GM18858 (cell line): ENCODE measurements around the gene GPR35.
"Not testable (repeated sequence)": the region's sequence is repeated elsewhere in the genome, so short reads cannot be mapped to it uniquely, and the experiment has no call there.

Experiments used
- ATAC-seq: cut with Tn5 transposase; IDR thresholded peaks from one replicate; pipeline ENCODE4 v1.9.1; 2021; ENCODE audit not compliant: unreplicated experiment

Gene GPR35

GRCh38 chr2:240601831-240602160, 23.5 kb upstream of the GPR35 start:
- no peak for ATAC-seq

DNA sequence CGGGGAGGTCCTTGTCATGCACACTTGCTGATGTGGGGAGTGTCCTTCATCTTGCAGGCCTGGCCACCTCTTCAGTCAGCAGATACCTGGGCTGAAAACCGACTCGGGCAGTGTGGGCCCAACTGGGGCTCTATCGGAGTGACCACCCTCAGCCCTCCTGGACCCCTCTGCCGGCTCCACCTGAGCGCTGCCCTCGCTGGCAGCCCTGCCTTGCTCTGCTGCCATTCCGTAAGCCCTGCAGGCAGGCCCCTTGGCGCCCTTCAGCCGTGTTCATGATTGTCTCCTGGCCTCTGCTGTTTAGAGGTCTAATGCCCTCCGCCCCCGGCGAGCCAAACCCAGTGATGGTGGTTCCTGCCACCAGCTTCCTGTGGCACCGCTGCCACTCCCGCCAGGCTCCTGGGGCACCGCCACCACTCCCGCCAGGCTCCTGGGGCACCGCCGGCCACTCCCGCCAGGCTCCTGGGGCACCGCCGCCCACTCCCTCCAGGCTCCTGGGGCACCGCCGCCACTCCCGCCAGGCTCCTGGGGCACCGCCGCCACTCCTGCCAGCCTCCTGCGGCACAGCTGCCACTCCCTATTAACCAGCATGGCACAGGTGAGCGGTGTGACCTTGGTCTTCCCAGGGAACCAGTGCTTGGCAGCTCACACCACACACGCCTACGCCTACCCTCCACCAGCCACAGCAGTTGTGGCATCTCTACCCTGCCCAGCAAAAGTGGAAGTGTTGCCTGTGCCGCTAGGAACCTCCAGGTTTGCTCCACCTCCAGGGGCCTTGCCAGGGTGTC, 22.8 kb upstream of the GPR35 start:
- no peak for ATAC-seq

DNA sequence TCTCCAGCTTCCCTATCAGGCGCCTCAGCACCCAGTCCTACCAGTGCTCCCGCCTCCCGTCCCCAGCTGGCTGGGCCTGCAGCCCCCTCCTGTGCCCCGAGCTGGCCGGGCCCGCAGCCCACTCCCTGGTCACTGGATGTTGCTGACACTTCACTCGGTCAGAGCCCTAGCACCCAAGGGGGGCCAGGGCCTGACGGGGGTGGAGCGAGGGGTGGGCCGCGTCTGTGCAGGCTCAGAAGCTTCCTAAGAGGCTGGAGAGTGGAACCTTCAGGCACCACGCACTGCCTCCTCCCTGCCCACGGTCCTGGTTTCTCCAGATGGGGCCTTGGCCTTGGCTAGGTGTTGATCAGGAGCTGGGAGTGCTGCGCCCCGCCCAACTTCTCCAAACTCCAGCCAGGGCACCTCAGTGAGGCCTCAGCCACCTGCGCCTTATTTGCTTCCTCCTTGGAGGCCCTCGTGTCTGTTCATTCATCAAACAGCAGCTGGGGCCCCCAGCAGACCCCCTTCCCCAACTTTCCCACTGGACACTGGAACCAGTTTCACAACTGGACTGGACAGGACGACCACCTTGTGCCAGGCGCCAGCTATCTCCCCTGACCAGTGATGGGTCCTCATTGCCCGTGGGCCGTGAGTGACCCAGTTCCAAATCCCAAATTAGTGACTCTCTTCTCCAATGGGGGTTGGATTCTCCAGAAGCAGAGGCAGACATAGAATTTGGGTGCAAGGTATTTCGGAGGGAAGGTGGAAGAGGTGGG, 22.0 kb upstream of the GPR35 start:
- ATAC-seq, result no peak

DNA sequence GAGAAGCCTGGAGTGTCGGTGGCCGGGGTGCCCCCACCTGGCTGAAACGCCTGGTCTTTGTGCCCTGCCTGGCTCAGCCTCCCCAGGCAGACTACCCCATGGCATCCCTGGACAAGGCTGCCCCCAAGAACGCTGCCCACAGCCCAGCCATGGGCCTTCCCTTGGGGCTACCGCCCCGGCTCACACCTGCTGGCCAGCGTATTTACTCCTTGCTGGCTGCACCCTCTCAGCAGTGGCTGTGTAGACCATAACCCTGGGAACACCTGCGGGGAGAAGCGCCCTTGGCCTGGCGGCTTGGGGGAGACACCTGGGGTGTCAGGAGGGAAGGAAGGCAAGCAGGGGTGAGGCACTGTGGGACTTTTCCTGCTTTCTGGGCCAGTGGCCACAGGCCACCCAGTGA, 21.4 kb upstream of the GPR35 start:
- no peak for ATAC-seq

DNA sequence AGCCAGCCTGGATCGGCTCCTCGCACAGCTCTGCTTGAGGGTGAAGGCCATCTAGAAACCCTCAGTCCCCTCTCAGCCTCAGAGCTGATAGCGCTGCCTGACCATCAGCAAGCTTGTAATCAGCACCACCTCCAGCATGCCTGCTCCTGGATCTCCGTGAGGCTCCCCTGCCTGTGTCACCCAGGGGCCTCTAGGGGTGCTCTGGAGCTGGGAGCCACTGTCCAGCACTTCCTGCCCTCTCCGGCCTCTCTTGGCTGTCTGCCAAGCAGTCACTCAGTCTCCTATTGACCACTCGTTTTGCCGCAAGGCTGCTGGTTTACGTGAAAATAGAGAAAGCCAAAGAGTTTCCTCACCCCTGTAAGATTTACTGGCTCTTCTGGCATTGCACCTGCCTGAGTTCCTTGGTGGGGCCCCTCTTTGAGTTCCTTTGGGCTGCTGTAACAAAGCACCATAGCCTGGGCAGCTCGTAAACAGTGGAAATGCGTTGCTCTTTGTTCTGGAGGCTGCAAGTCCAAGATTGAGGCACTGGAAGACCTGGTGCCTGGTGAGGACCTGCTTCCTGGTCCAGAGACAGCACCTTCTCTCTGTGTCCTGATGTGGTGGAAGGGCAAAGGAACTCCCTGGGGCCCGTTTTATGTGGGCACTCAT, 20.9 kb upstream of the GPR35 start:
- no peak for ATAC-seq

DNA sequence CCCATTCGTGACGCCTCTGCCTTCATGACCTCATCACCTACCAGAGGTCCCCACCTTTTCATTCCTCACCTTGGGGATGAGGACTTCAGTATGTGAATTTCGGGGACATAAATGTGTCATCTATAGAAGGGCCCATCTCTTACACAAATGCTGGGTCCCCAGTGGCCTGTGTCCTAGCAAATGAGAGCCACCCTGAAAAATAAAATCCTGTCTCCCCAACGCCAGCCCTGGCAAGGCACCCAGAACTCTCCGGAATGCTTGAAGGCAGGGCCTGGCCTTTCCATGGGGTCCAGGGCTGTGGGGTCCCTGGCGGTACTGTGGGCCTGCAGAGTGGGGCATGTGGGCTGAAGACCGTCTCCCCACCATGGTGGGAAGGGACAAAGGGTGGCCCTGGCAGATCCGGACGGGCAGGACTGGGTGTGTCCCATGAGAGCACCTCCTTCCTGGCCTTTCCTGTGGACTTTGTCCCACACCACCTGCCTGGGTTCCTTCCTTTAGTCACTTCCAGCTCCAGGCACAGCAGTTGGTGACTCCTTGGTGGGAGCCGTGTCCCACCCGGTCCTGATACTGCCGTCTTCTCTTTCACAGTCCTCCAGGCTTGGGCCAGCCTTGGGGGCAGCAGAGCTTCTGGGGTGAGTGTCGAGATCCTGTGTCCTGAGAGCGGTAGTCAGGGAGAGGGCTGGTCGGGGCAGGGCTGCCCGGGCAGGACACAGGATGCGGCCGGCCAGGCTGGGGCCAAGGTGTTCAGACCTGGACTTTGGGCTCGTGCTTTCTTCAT, 20.2 kb upstream of the GPR35 start:
- ATAC-seq, result no peak

DNA sequence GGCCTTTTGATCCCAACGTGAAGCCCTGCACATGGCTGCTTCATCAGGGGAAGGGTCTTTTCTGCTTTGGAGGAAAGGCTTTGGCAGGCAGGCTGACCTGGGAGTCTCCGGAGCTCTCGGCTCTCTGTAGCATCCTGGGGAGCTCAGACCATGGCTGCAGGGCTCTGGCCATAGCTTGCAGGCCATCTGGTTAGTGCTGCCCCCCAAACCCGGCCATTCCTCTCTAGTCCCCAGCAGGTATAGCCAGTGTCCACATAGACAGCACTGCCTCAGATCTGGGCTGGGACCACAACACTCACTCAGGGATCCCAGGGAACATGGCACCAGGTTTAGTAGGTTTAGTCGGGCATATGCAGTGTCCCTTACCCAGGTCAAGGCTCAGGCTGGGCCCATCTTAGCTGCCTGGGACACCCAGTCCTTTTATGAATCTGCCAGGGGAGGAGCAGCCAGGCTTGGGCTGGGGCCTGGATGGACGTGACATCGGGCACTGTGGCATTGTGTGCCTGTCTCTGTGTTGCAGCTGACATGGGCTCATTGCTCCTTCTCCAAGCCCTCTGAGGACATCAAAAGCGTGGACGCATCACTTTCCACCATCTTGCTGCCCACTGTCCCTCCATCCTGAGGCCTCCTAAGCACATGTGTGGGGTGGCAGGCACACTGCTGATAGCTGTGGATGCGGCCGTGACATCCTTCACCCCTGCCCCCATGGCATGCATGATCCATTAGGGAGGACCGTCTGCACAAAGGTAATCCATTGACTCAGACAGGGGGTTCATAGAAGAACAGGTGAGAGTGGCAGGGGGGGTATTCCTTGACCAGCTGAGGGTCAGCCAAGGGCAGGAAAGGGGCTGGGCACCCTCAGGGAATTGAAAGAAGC, 19.2 kb upstream of the GPR35 start:
- no peak for ATAC-seq

- no peak for ATAC-seq
Measured at GRCh38 chr2:240611601-240612210, 13.6 kb upstream of the GPR35 start.

- ATAC-seq, result no peak
Measured at GRCh38 chr2:240613781-240614180, 11.5 kb upstream of the GPR35 start.

DNA sequence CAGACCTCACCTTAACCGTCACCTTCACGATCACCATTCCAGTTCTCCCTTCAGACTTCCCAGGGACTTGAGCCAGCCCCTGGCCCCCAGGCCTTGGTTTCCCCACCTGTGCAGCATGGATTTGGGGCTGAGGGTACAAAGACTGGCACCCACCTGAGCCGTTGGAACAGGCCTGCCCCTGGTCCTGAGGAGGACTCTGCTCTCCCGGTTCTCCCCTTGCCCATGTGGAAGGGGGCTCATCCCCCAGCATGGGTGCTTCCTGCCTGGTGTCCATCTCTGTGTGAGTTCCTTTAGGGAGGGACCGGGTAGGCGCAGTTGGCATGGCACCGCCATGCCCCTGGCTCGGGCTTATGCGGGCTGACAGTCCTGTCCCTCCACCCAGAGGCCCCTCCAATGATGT, 10.9 kb upstream of the GPR35 start:
- ATAC-seq, result no peak

DNA sequence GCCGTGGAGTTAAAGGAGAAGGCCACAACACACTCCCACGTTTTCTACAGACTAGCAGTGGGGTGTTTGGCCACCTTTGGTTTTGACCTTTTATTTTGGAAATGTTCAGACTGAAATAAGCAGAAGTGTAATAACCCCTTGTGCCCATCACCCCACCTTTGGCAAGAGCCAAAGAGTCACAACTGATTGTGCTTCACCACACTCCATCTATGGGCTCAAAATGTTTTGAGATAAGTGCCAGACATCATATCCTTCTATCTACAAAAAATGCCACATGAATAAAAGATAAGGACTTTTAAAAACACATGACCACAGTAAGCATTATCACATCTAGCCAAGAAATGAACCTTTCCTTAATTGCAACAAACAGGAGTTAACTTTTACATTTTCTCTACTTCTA, 9.9 kb upstream of the GPR35 start:
- no peak for ATAC-seq

- ATAC-seq, result no peak
Measured at GRCh38 chr2:240615820-240616547, 9.3 kb upstream of the GPR35 start.

- not testable (repeated sequence) for ATAC-seq
Measured at GRCh38 chr2:240616860-240617666, 8.2 kb upstream of the GPR35 start.

GRCh38 chr2:240618776-240619175, 6.5 kb upstream of the GPR35 start:
- ATAC-seq, result no peak

GRCh38 chr2:240619506-240620148, 5.7 kb upstream of the GPR35 start:
- no peak for ATAC-seq

- ATAC-seq, result no peak
Measured at GRCh38 chr2:240620149-240620731, 5.0 kb upstream of the GPR35 start.

- ATAC-seq, result no peak
Measured at GRCh38 chr2:240620859-240621258, 4.4 kb upstream of the GPR35 start.

DNA sequence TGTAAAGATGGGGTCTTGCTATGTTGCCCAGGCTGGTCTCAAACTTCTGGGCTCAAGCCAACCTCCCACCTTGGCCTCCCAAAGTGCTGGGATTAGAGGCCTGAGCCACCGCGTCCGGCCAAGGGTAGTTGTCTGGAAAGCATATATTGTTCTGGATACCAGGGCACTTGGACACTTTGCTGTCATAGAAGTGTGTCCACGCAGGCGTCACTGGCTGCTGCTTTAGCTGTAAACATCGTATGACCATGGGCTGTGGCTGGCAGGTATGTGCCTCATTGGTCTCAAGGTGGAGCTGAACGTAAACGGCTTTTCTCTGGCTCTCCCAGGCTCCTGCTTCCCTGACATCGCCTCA, 3.2 kb upstream of the GPR35 start:
- no peak for ATAC-seq
